ENCODE results near the gene STK11IP. TPM values are rescaled to one million over a fixed set of nuclear protein-coding genes. Genes with fewer than 3 reads are reported as not detected.

STK11IP gene
- total RNA-seq, 1 donor from 2014 or later: 13.9 TPM

GRCh38 chr2:219574484-219575311, 23.0 kb upstream of the STK11IP start:
- DNase-seq (ENCODE audit: missing footprints) (peak; percentile 68), ATAC-seq (no peak)
- intact Hi-C loops (cut with DNase I): loop anchor here (5.0 kb wide), 2 partner anchors 38 to 53 kb away; partner anchors contain the start of gene SLC4A3

GRCh38 chr2:219575566-219576504, 21.8 kb upstream of the STK11IP start:
- ATAC-seq: no peak
- no peak for DNase-seq (ENCODE audit: missing footprints)
- intact Hi-C loops (cut with DNase I): no loop called here

DNA sequence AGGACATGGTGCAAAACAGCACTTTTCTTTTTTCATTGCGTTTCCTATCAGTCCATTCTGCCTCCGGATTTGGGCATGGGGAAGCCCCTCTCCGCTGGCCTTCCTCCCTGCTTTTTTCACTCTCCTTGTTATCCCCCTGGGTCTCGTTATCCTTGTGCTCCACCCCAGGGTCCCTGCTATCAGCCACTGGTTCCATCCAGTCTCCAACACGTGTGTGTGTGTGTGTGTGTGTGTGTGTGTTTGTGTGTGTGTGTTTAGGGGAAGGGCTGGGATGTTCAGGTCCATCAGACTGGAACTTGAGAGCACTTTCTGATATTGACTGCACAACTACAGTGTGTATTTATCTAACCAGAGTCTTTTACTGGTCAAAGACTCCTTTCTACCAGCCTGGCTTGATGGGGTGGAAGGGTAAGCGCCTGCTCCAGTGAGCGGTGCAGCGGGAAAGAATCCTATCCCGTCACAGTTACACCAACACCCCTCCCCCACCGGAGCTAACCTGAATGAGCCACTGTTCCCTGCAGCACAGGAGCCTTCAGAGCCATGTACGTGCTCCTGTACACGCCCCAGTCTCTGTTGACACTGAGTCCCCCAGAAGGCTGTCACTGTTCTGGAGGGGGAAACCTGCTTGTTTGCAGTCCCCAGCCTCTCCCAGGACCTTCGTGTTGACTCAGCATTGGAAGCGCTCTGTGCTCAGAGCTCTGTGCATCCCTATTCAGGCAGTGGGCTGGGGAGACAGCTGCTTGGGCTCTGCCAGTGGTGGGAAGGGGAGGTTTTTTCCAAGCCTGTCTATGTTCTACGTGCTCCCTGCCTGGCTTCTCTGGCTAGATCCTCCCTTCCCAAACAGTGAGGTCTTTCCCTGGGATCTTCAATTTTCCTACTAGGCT, 20.9 kb upstream of the STK11IP start:
- ATAC-seq (peak; percentile 15), DNase-seq (ENCODE audit: missing footprints) (no peak)
- intact Hi-C loops (cut with DNase I): no loop called here

DNA sequence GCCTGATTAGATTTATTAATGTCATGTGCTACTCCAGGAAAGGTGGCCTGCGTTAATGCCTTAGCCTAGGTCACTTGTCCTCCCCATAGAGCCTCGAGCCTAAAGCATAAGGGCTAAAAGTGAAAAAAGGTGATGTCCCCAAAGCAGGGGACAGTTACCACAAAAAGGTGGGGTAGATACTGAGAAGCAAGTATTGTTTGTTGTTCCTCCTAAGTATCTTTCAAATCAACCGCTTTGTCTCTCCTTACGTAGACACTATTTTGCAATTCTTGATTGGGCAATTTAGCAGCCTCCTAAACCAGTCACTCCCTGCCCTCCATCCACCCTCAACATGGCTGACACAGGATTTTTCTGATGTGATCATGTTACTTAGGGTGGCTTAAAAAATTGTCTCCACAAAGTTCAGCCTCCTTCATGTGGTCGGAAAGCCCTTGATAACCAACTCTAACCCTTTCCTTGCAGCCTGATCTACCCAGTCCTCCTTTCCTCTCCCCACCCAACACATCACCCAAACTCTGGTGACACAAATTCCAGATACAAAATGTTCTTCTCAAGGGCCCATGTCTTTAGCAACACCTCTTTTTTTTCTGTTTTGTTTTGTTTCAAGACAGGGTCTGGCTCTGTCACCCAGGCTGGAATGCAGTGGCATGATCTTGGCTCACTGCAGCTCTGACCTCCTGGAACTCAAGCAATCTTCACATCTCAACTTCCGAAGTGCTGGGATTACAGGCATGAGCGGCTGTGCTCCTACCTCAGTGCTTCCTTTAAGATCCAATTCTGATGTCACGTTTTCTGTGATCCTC, 18.6 kb upstream of the STK11IP start:
- ATAC-seq (no peak), DNase-seq (ENCODE audit: missing footprints) (no peak)
- intact Hi-C loops (cut with DNase I): no loop called here

- no peak for DNase-seq (ENCODE audit: missing footprints)
- intact Hi-C loops (cut with DNase I): no loop called here
- no peak for ATAC-seq
These were observed 16.3 kb upstream of the STK11IP start for GRCh38 chr2:219581346-219581745.

DNA sequence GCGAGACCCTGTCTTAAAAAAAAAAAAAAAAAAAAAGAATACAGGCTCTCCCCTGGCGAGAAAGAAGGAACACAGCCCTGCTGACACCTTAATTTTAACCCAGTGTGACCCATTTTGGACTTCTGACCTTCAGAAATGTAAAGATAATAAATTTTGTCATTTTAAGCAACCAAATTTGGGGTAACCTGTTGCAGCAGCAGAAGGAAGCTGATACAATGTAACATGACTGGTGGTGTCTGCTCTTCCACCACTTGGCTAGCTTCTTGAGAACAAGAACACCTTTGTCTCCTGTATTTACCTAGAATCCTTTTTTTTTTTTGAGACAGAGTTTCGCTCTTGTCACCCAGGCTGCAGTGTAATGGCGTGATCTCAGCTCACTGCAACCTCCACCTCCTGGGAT, 6.6 kb upstream of the STK11IP start:
- intact Hi-C loops (cut with DNase I): no loop called here
- DNase-seq (ENCODE audit: missing footprints) (no peak), ATAC-seq (no peak)

- ATAC-seq (no peak), DNase-seq (ENCODE audit: missing footprints) (no peak)
- intact Hi-C loops (cut with DNase I): no loop called here
These were observed 4.9 kb upstream of the STK11IP start for GRCh38 chr2:219592736-219593135.

GRCh38 chr2:219593154-219593553, 4.5 kb upstream of the STK11IP start:
- DNase-seq (ENCODE audit: missing footprints): no peak
- ATAC-seq: no peak
- intact Hi-C loops (cut with DNase I): no loop called here

DNA sequence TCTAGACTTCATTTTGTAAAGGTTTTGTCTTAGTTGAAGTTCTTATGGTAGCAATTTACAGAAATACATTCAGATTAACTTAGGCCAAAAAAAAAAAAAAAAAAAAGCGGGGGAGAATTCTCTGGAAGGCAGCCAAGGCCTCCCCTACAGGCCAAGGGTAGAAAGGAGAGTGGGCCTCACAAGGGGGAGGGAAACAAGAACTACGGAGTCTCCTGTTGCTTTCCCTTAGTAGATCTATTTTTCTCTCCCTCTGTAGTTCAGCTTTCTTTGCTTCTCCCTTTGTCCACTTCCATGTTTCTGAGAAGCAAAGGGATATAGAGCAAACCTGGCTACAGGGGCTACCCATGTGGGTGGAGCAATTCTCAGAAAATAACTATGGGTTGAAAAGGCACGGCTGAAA, 2.4 kb upstream of the STK11IP start:
- intact Hi-C loops (cut with DNase I): no loop called here
- DNase-seq (ENCODE audit: missing footprints) (no peak), ATAC-seq (no peak)

- no peak for DNase-seq (ENCODE audit: missing footprints)
- ATAC-seq: no peak
- intact Hi-C loops (cut with DNase I): loop anchor here (1.0 to 2.0 kb wide), 2 partner anchors 26 to 99 kb away; partner anchors contain the start of genes GMPPA and OBSL1
These were observed 604 bp upstream of the STK11IP start for GRCh38 chr2:219596954-219597551.

DNA sequence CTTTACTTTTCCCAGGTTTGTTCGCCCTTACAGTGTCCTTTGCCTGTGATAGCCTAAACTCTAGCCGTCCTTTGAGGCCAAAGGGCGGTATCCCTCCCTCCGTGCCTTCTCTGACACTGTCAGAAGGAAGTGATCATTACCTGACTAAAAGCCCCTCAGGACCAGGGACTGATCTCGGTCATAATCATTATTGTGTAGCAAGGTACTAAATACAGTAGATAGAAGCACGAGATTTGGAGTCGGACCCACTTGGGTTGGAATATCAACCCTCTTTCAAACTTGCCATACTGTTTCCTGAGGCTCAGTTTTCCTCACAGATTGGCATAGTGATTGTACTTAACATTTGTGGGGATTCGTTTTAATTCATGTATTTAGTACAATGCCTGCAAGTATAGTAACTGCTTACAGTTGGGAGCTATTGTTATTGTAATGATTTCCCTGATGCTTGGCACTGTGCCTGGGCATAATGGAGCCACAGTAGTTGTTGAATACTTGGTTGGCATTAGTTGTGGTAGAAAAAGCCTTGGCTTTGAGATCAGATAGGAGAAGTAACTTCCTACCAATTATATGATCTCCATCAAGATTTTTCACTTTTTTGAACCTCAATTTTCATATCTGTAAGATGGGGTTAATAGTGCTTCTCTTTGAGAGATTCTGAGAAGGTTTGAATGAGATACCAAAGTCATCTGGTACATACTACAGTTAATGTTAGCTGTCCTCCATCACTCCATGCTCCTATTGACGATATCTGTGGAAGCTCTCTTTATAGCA, 836 bp downstream of the STK11IP start:
- intact Hi-C loops (cut with DNase I): no loop called here
- no peak for ATAC-seq

DNA sequence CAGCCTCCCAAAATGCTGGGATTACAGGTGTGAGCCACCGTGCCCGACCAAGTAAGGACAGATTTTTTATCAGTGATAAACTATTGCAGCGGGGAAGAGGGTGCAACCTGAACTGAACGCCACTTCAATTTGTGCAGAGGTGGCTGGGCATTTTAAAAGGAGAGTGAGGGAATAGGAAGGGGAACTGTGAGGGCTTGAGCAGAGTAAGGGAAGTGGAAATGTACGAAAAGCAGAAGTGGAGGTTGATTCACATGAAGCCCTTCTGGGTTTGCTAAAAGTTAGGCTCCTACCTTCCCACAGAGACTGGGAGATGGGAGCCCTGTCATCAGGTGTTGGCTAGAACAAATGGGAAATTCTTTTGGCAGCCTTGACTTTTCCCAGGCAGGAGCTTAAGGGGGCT, 6.1 kb downstream of the STK11IP start:
- intact Hi-C loops (cut with DNase I): no loop called here
- ATAC-seq (no peak), DNase-seq (ENCODE audit: missing footprints) (no peak)

More for the DNA sequence above, 836 bp downstream of the STK11IP start:
- no peak for DNase-seq (ENCODE audit: missing footprints)

DNA sequence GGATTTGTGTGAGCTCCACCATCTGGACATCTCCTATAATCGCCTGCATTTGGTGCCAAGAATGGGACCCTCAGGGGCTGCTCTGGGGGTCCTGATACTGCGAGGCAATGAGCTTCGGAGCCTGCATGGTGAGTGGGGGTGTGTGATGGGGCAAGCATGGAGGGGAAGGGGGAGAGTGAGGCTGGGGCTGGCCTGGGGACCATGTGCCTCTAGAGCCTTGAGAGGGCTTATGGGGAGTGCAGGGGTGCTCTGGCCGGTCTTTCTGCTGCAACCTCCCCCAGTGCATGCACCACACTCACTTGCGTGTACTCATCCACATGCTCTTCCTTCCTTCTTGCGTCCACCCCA, 7.9 kb downstream of the STK11IP start:
- intact Hi-C loops (cut with DNase I): no loop called here
- DNase-seq (ENCODE audit: missing footprints): no peak

DNA sequence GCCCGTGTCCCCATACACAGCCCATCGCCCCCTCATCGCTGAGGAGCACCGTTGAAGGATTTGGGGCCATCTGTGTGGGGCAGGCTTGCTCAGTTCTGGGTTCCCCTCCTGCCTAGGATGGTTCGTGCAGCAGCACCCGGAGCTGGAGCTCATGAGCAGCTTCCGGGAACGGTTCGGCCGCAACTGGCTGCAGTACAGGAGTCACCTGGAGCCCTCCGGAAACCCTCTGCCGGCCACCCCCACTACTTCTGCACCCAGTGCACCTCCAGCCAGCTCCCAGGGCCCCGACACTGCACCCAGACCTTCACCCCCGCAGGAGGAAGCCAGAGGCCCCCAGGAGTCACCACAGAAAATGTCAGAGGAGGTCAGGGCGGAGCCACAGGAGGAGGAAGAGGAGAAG, 10.3 kb downstream of the STK11IP start:
- intact Hi-C loops (cut with DNase I): no loop called here

More for the DNA sequence above, 7.9 kb downstream of the STK11IP start:
- ATAC-seq: no peak

GRCh38 chr2:219608399-219608964, 10.8 kb downstream of the STK11IP start:
- no peak for ATAC-seq
- no peak for DNase-seq (ENCODE audit: missing footprints)
- intact Hi-C loops (cut with DNase I): no loop called here

More for the DNA sequence above, 10.3 kb downstream of the STK11IP start:
- no peak for DNase-seq (ENCODE audit: missing footprints)
- ATAC-seq: no peak

DNA sequence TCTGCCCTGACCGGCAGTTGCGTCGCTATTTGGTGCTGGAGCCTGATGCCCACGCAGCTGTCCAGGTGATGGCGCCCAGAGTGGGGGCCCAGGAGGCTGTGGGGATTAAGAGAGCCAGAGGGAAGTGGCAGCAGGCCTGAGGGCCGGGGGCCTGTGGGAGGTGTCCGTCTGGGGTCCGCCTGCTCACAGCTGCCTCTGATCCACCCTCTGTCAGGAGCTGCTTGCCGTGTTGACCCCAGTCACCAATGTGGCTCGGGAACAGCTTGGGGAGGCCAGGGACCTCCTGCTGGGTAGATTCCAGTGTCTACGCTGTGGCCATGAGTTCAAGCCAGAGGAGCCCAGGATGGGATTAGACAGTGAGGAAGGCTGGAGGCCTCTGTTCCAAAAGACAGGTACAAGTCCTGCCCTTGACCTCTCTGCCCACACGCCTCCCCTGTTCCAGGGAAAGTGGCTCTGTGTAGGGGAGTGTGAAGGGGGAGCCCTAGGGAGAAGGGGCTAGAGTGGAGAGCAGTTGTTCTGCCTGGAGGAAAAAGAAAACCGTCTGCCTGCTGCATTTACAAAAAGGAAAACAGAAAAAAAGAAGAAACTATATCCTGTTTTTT, 11.6 kb downstream of the STK11IP start:
- DNase-seq (ENCODE audit: missing footprints) (no peak), ATAC-seq (peak; percentile 40)
- intact Hi-C loops (cut with DNase I): no loop called here

Data from Right ventricle myocardium inferior (tissue), 1 donor.